HepG2 (cell line): Measurements from ENCODE around the gene EIF2AK2. TPM values are rescaled to one million over a fixed set of nuclear protein-coding genes. Genes with fewer than 3 reads are reported as not detected.

ENCODE experiments used
- ATRX ChIP-seq: sonication (generic); formaldehyde crosslinking; IDR thresholded peaks from 2 replicates; pipeline ENCODE4 v1.4.0; 2020; ENCODE audit warnings: missing genetic modification reagents, borderline replicate concordance
- DMTF1 ChIP-seq: sonication (generic); formaldehyde crosslinking; IDR thresholded peaks from 2 replicates; pipeline ENCODE4 v1.4.0; 2020; ENCODE audit warnings: mild to moderate bottlenecking, missing genetic modification reagents
- FOXA1 ChIP-seq, 2 experiments: fragments of 450-650 bp in 1 of 2; sonication (generic) in 1 of 2; formaldehyde crosslinking in 1 of 2; IDR thresholded peaks; 2 replicates each; pipeline versions ENCODE4 v1.4.0 to v1.6.1; 2016 to 2020; ENCODE audit warnings: missing genetic modification reagents in 1 of 2
- GABPA ChIP-seq, 2 experiments: IDR thresholded peaks; 2 replicates each; pipeline ENCODE4 v1.6.1; 2011 to 2016; ENCODE audit warnings: low read depth in 2 of 2, low read length in 1 of 2, missing biosample characterization in 1 of 2, missing genetic modification characterization in 1 of 2
- POGK ChIP-seq: sonication (generic); formaldehyde crosslinking; conservative IDR thresholded peaks from 2 replicates; pipeline ENCODE4 v1.8.0; 2022; ENCODE audit warnings: mild to moderate bottlenecking, moderate library complexity, missing genetic modification reagents
- PRDM4 ChIP-seq: sonication (generic); formaldehyde crosslinking; IDR thresholded peaks from 2 replicates; pipeline ENCODE4 v1.9.0; 2021; ENCODE audit warnings: missing genetic modification reagents, borderline replicate concordance
- SIN3A ChIP-seq: IDR thresholded peaks from 2 replicates; pipeline ENCODE4 v1.6.1; 2011; ENCODE audit warnings: low read depth, mild to moderate bottlenecking, control low read depth, low read length, borderline replicate concordance
- TBX2 ChIP-seq: sonication (generic); formaldehyde crosslinking; IDR thresholded peaks from 2 replicates; pipeline ENCODE4 v1.5.0; 2020; ENCODE audit warnings: missing genetic modification reagents, mild to moderate bottlenecking, borderline replicate concordance
- TFDP2 ChIP-seq: sonication (generic); formaldehyde crosslinking; IDR thresholded peaks from 2 replicates; pipeline ENCODE4 v1.4.0; 2020; ENCODE audit warnings: missing genetic modification reagents
- TP53 ChIP-seq: sonication (generic); formaldehyde crosslinking; conservative IDR thresholded peaks from 2 replicates; pipeline ENCODE4 v1.4.0; 2020; ENCODE audit warnings: missing genetic modification reagents
- ZC3H13 ChIP-seq: sonication (generic); formaldehyde crosslinking; IDR thresholded peaks from 2 replicates; pipeline ENCODE4 v1.8.1; 2023; ENCODE audit warnings: mild to moderate bottlenecking, missing genetic modification reagents, moderate library complexity
- ZNF33B ChIP-seq: sonication (generic); formaldehyde crosslinking; IDR thresholded peaks from 2 replicates; pipeline ENCODE4 v1.5.1; 2020; ENCODE audit warnings: mild to moderate bottlenecking, missing genetic modification reagents
- ZNF510 ChIP-seq: sonication (generic); formaldehyde crosslinking; IDR thresholded peaks from 2 replicates; pipeline ENCODE4 v1.4.0; 2020; ENCODE audit warnings: low read depth, mild to moderate bottlenecking, missing genetic modification reagents
- ZNF562 ChIP-seq: sonication (generic); formaldehyde crosslinking; IDR thresholded peaks from 2 replicates; pipeline ENCODE4 v1.8.0; 2022; ENCODE audit warnings: missing genetic modification reagents, borderline replicate concordance
- ZNF674 ChIP-seq: sonication (generic); formaldehyde crosslinking; IDR thresholded peaks from 2 replicates; pipeline ENCODE4 v1.5.0; 2020; ENCODE audit warnings: low read depth, mild to moderate bottlenecking, missing genetic modification reagents
- ZNF784 ChIP-seq: sonication (generic); formaldehyde crosslinking; IDR thresholded peaks from 2 replicates; pipeline ENCODE4 v1.5.1; 2020; ENCODE audit warnings: missing genetic modification reagents, mild to moderate bottlenecking, borderline replicate concordance
- ZNF841 ChIP-seq: sonication (generic); formaldehyde crosslinking; IDR thresholded peaks from 2 replicates; pipeline ENCODE4 v1.8.1; 2023; ENCODE audit warnings: missing genetic modification reagents, borderline replicate concordance
- polyA plus RNA-seq, 8 experiments: library from polyadenylated mRNA; depleted of rRNA in 3 of 8; stranded (reverse) in 7 of 8; unstranded in 1 of 8; fragments of >200 nt; fragmentation: Illumina TruSeq in 4 of 8; extraction: Trizol in 4 of 8; gene quantifications; 2 replicates each; pipeline versions ENCODE4 v1.2.1 to v1.2.3, GENCODE V29; 2011 to 2016; ENCODE audit warnings: low read depth in 4 of 8, missing spikeins in 1 of 8, mixed read lengths in 1 of 8; ENCODE audit not compliant: insufficient read depth in 1 of 8
- total RNA-seq, 5 experiments: library from RNA; depleted of rRNA; stranded (reverse); fragments of >200 nt; fragmentation: Illumina TruSeq; extraction: Trizol; gene quantifications; 2 replicates each; pipeline ENCODE4 v1.2.3, GENCODE V29; 2016; ENCODE audit warnings: low read depth in 1 of 5

EIF2AK2 gene
- total and polyA plus RNA-seq, 2 of the 13 experiments (the other 11 are each of a cell fraction or from before 2014, with no cell fraction given): 10.2 to 26.1 TPM

- TF ChIP-seq PRDM4 (CRISPR knock-in tag) (peak; percentile 87; the same call in 1 of the 2 replicates), ZNF784 (CRISPR knock-in tag) (peak; percentile 88; the same call in 1 of the 2 replicates), ZNF674 (CRISPR knock-in tag) (no peak), ZNF510 (CRISPR knock-in tag) (no peak; the same call in 1 of the 2 replicates), TBX2 (CRISPR knock-in tag) (peak; percentile 82; the same call in 1 of the 2 replicates), GABPA (IDR thresholded peaks at IDR 0.05; ENCODE audit: low read depth, low read length) (peak; percentile 45; the same call in 1 of the 2 replicates), GABPA (CRISPR knock-in tag; IDR thresholded peaks at IDR 0.05; ENCODE audit: low read depth) (peak; percentile 89), FOXA1 (IDR thresholded peaks at IDR 0.05) (no peak), FOXA1 (CRISPR knock-in tag; IDR thresholded peaks at IDR 0.05) (peak; percentile 62), SIN3A (no peak), TFDP2 (CRISPR knock-in tag) (peak; percentile 54), DMTF1 (CRISPR knock-in tag) (peak; percentile 96; the same call in 1 of the 2 replicates), ZNF562 (no peak), ZNF841 (no peak), ZNF33B (CRISPR knock-in tag) (peak; percentile 86), ATRX (CRISPR knock-in tag) (0 out of 2 replicates have a peak, but pooled peaks have one; percentile 91), ZC3H13 (0 out of 2 replicates have a peak, but pooled peaks have one; percentile 31), POGK (CRISPR knock-in tag) (peak; percentile 70; the same call in 1 of the 2 replicates), TP53 (CRISPR knock-in tag) (no peak)
Measured at GRCh38 chr2:37083873-37084794, 72.6 kb downstream of the EIF2AK2 start, which contains the start of the genes GPATCH11 and HEATR5B (continued).
